Bronchial epithelial cell (primary cell): Measurements from ENCODE around the gene DNMT1. TPM values are rescaled to one million over a fixed set of nuclear protein-coding genes. Genes with fewer than 3 reads are reported as not detected.

ENCODE experiments used
- DNase-seq: peaks from one replicate; pipeline ENCODE4 v3.0.0-alpha.2; 2010; ENCODE audit warnings: low read depth
- FAIRE-seq: peaks from 2 replicates; lab custom pipeline; 2011; peaks lifted over from hg19 to GRCh38; lab: Jason Lieb, UNC
- H3K27me3 ChIP-seq: 2 replicates; pipeline ENCODE4 v1.5.1; 2011; ENCODE audit warnings: low read length; ENCODE audit not compliant: control insufficient read depth, insufficient read depth
- H3K36me3 ChIP-seq: 2 replicates; pipeline ENCODE4 v1.5.1; 2011; ENCODE audit warnings: low read length; ENCODE audit not compliant: control insufficient read depth, insufficient read depth
- H3K4me3 ChIP-seq: 2 replicates; pipeline ENCODE4 v1.5.1; 2011; ENCODE audit warnings: mild to moderate bottlenecking, low read depth, low read length, control low read depth
- CTCF ChIP-seq: IDR thresholded peaks from 2 replicates; pipeline ENCODE4 v1.5.1; 2011; ENCODE audit warnings: mild to moderate bottlenecking, moderate library complexity, low read length, control low read depth, inconsistent platforms; ENCODE audit not compliant: insufficient read depth, severe bottlenecking
- total RNA-seq: library from RNA; depleted of rRNA; stranded (reverse); fragments of >200 nt; gene quantifications from 2 replicates; pipeline ENCODE4 v1.2.1, GENCODE V29; 2014

The DNMT1 gene
- total RNA-seq, 1 donor from 2014 or later: 12.4 TPM

- DNase-seq (no peak), FAIRE-seq (no peak)
- H3K27me3 ChIP-seq: no peaks in the 10 kb centered on the region
- no peak overlapping the region for H3K4me3 ChIP-seq
- H3K36me3 ChIP-seq: no peaks in the 10 kb centered on the region
- no peak for TF ChIP-seq CTCF
Observed at GRCh38 chr19:10235003-10235402, 40.2 kb upstream of the DNMT1 start.

GRCh38 chr19:10233946-10234345 is 39.2 kb upstream of the DNMT1 start:
- TF ChIP-seq CTCF: no peak
- H3K27me3 ChIP-seq: no peaks in the 10 kb centered on the region
- DNase-seq: no peak
- no peak overlapping the region for H3K4me3 ChIP-seq
- H3K36me3 ChIP-seq: no peaks in the 10 kb centered on the region
- no peak for FAIRE-seq

- H3K27me3 ChIP-seq: no peaks in the 10 kb centered on the region
- DNase-seq (no peak), FAIRE-seq (no peak)
- peak overlapping the region; percentile 79 for H3K4me3 ChIP-seq
- no peak for TF ChIP-seq CTCF
- H3K36me3 ChIP-seq: no peaks in the 10 kb centered on the region
Observed at GRCh38 chr19:10231612-10232228, 37.0 kb upstream of the DNMT1 start.

GRCh38 chr19:10230861-10231611 is 36.3 kb upstream of the DNMT1 start, which contains the start of gene S1PR2:
Gene S1PR2, minus strand, starts transcription at chr19:10231331. Its CDS starts 6,426 bp downstream, at chr19:10224905.
- Histone ChIP-seq H3K4me3 (peak within 1 kb of the TSS; percentile 79), H3K36me3 (no peaks in the 10 kb centered on the region), H3K27me3 (no peaks in the 10 kb centered on the region)
- TF ChIP-seq CTCF: no peak
- no peak for FAIRE-seq
- no peak for DNase-seq

- FAIRE-seq (no peak), DNase-seq (no peak)
- Histone ChIP-seq H3K36me3 (no peaks in the 10 kb centered on the region), H3K4me3 (peak overlapping the region; percentile 79), H3K27me3 (no peaks in the 10 kb centered on the region)
- no peak for TF ChIP-seq CTCF
Observed at GRCh38 chr19:10230173-10230860, 35.6 kb upstream of the DNMT1 start.
